ENCODE results near the gene AGPAT3.

DNA sequence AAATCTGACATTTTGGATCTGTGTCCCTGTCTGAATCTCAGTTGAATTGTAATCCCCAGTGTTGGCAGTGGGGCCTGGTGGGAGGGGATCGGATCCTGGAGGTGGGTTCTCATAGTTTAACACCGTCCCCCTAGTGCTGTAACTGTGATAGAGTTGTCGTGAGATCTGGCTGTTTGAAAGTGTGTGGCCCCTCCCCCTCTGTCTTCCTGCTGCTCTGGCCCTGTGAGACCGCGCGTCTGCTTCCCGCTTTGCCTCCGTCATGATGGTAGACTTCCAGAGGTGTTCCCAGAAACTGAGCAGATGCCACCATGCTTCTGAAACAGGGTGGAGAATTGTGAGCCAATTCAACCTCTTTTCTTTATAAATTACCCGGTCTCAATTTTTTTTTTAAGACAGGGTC is 25.0 kb downstream of the AGPAT3 start:
- TF ChIP-seq, protein P1, sequence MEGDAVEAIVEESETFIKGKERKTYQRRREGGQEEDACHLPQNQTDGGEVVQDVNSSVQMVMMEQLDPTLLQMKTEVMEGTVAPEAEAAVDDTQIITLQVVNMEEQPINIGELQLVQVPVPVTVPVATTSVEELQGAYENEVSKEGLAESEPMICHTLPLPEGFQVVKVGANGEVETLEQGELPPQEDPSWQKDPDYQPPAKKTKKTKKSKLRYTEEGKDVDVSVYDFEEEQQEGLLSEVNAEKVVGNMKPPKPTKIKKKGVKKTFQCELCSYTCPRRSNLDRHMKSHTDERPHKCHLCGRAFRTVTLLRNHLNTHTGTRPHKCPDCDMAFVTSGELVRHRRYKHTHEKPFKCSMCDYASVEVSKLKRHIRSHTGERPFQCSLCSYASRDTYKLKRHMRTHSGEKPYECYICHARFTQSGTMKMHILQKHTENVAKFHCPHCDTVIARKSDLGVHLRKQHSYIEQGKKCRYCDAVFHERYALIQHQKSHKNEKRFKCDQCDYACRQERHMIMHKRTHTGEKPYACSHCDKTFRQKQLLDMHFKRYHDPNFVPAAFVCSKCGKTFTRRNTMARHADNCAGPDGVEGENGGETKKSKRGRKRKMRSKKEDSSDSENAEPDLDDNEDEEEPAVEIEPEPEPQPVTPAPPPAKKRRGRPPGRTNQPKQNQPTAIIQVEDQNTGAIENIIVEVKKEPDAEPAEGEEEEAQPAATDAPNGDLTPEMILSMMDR (IDR thresholded peaks at IDR 0.05; ENCODE audit: poor library complexity) = no peak
- no peak for TF ChIP-seq EZH2 (IDR thresholded peaks at IDR 0.05; ENCODE audit: borderline replicate concordance)

Data from hepatocyte (in vitro differentiated cells).